HG03457 (cell line): ENCODE measurements around the gene SIK3.

Experiments
- ATAC-seq: cut with Tn5 transposase; IDR thresholded peaks from one replicate; pipeline ENCODE4 v1.9.1; 2021; ENCODE audit warnings: moderate number of reproducible peaks; ENCODE audit not compliant: unreplicated experiment

SIK3 gene

DNA sequence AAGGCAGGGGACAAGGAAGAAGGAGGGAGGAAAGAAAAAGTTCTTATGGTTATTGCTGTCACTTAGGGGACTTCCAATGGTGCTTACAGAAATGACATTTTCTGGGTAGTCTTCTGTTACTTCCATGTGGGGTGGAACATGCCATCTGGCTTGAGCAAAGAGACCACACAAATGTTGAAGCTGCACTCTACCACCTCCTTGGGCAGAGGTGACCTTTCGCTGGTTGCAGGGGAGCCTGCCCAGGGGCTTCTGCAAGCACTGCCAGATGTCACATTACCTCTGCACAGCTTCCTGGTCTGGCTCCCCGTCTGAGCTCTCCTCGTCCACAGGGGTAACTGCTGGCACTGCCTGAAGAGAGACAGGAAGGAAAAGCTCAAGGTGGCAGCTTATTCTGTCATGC lies 228.2 kb downstream of the SIK3 start:
- ATAC-seq: no peak

DNA sequence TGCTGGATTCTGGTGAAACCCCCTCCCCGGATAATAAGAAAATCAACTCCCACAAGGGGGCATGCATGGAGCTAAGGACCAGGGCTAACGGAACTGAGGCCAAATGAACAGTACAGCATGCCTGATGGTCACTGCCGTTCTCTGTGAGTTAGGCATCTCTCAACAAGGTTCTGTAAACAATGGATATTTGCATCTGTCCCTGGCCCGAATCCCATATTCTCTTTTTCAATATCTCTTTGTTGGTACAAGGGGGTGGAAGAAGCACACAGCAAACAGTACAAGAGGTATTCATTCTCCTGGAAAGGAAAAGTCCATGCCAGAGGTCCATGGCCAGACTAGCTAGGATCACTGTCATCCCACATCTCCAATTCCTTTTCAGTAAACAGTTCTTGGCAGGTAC lies 228.6 kb downstream of the SIK3 start:
- no peak for ATAC-seq

DNA sequence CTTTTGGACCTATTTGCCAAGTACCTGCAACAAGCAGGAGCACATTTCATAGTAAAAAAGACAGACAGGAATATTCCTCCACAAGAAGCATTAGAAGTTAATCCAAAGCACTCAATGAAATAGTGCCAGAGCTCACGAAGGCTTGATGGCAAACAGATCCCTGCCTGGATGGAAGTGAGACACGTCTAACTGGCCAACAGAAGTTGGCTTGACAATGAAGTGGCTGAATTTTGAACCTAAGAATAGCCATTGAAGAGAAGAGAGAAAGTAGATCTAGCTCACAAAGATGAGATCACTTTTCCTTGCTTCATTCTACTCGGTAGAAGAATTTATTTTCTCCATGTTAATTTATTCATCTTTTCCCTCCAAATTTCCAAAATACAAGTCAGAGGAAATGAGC lies 230.2 kb downstream of the SIK3 start:
- no peak for ATAC-seq

DNA sequence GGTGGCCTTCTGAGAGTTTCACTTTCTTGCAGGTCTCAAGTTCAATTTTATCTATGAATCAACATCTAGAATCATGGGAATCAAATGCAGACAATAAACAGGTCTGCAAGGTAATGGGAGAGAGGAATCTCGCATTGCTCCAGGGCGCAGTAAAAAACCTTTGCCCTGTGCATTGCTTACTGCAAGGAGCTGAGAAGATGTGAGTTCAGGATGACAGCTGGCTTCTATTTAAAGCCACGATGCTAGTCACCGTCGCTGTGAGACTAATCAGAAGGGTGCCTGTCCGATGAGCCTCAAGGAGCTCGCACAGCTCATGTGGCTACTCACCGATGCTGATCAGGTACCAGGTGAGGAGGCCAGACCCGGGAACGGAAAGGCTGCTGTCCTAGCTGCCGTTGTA lies 230.6 kb downstream of the SIK3 start:
- ATAC-seq: no peak

DNA sequence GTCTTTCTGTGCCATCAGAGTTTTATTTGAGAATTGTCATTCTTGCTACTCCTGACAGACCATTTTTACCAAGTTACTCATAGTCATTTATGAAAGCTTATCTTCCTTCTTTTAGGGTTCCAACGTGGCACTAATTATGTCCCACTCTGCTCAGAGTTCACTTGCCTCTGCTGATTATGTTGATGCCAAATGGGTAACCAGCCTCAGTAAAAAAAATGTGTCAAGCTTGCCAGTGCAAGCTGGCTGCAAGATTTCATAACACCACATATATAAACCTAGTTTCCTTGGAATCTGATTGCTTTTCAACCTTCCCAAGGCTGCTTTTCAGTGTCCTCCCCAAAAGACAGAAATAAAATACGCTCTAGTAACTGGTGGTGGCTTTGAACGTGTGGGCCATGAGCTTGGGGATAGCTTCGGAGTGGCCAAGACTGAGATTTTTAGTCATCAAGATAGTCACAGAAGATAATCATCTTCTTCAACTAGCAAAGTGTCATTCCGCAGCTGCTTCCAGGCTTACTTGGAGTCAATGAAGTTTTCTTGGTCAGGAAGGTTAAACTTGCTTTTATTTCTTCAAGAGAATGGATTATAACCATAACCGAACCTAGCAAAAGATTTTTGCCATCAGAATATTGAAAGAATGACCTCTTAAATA lies 231.3 kb downstream of the SIK3 start:
- no peak for ATAC-seq

DNA sequence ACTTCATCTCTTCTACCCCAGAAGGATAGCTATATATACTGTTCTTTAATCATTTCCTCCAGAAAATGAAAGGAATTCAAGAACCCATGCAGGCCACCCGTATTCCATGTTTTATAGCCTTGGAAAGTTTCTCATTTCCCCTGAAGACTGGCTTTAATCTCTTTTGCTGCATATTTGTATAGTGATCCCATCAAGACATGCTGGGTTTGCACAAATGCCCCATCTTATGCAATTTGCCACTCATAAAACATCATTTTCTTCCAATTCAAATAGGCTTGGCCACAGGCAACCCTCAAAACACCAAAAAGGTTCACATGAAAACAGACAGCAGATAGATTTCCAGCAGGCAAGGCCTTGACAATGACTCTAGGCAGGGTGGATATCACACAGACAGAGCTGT lies 232.5 kb downstream of the SIK3 start:
- no peak for ATAC-seq

DNA sequence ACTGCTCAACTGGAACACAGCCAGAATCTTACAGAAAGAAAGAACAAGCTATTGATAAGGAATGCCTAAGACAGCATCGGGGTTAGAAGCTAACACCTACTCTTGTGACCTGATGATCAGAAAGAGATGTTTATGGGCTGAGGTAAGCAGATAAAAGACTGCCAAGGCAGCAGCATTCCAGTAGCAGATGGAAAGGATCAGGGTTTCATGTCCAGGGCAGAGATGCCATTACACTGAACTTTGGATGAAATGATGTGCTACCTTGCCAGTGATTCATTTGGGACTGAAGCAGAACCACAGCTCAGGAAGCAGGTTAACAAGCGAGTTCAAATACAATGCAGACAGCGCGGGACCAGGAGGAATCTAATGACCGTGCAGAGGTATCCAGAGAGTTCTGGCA lies 233.7 kb downstream of the SIK3 start:
- no peak for ATAC-seq

DNA sequence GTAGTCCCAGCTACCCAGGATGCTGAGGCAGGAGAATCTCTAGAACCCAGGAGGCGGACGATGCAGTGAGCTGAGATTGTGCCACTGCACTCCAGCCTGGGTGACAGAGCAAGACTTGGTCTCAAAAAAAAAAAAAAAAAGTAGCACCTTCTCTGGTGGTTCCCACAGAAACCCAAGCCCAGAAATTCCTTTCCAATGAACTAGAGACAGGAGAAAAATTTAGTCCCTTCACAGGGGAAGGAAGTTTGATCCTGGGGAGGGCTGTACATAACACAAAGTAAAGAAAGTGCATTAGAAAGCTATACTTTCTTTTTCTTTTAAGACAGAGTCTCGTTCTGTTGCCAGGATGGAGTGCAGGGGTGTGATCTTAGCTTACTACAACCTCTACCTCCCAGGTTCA lies 235.3 kb downstream of the SIK3 start:
- no peak for ATAC-seq

DNA sequence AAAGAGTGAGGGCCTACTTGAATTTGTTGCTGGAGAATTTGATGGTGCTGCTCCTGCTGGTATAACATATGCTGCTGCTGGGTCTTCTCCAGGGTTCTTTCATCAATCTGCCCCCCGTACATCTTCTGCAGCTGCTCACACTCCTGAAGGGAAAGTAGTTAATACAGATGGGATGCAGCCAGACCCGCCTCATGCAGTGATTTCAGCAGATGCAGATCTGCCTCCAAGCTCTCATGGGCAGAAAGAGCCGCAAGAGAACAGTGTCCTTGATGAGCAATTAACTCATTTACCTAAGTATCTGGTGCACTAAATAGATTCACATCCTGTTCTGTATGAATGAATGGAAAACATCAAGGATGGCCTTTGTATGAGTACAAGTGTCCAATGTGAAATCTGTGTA lies 236.0 kb downstream of the SIK3 start:
- ATAC-seq: no peak

DNA sequence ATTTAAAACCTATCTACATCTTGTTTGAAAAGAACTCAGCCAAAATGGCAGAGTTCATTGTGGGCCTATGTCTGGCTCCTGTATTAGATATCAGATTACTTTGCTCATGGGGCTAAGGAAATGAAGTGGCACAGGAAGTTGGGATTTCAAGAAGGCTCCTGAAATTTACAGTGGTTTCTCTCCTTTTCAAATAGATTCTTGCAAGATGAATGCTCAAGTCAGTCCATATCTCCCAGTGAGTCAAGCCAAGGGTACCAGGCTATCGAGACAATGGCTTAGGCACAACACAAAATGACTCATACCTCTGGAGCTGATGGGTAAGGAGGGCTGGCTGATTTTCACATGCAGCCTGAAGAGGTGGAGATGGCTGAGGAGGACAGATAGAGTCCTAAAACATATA lies 236.7 kb downstream of the SIK3 start:
- ATAC-seq: no peak

DNA sequence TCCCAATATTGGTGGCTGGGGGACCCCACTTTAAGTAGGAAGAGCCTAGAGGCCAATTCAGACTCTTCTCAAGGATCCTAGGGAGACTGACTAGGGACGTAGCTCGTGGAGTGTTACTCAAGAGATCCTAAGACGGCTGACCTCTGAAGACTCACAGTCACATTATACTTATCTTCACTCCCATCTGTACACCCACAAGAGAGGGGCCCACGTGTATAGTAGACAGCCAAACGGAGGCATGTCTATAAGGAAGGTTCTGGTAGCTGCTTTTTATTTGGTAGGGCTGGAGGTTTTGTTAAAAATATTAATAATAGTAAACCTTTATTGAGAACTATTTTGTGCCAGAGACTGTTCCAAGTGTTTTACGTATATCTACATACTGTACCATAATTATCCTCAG lies 237.9 kb downstream of the SIK3 start:
- no peak for ATAC-seq

DNA sequence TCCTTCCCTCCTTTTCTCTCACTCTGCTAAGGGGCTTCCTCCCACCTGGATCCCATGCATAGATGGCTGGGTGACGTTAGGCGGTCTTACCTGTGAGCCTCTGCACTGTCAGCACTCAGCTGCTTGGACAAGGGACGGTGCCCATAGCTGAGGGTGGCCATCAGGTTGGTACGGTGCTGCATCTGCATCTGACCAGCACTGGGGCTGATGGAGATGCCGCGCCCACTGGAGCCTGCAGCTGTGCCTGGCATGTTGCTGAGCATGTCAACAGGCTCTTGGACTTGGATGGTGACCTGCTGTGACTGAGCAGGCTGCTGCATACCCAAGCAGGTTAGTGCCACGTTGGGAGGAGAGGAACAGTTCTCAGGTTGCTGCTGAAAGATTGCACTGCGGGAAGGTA lies 239.1 kb downstream of the SIK3 start:
- ATAC-seq: no peak

DNA sequence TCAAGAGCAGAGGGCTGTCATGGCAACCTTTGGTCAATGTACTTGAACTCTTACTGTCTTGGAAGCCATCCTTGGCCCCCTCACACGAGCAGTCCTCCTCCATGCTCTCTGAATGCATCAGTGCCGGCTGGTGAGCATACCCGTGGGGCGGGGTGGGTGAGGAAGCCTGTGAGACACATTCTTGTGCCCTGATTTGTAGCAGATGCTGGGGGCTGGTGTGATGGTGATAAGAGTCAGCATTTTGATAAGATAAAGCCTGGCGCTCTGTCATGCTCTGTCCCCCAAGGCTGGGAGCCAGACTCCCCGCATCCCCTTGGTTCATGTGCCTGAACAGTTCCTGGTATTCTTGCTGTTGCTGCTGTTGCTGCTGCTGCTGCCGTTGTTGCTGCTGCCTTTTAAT lies 240.3 kb downstream of the SIK3 start:
- ATAC-seq: no peak

DNA sequence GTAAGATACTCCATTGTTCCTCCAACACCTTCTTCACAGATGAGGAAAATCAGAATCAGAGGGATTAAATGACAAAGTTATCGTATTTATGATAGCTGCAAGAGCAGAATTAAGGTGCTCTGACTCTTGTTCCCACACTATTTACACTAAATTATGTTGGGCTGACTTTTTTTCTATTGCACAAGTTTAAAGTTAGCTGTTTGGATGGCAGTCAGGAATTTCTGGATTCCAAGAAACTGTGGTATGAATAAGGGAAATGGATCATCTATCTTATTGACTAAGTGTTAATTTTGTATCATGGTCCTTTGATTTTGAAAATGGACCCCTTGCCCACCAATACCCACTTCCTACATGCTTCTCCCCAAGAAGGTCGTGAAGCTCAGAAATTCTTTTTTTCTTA lies 240.9 kb downstream of the SIK3 start:
- no peak for ATAC-seq

DNA sequence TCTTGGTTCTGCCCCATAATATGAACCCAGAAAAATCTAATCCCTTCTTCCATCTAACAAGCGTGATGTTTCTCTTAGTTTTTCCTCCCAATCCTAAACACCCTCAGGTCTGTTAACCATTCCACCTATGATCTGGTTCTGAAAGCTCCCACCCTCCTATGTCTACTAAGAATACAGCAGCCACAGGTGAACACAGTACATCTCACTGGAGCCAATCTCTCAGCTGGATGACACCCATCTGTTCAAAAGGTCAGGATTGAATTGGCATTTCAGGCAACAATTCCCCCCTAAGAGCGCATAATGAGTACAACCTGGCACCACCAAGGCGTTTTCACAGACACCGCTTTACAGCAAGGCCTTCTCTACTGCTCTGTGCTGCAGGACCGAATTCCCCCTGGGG lies 241.8 kb downstream of the SIK3 start:
- no peak for ATAC-seq

DNA sequence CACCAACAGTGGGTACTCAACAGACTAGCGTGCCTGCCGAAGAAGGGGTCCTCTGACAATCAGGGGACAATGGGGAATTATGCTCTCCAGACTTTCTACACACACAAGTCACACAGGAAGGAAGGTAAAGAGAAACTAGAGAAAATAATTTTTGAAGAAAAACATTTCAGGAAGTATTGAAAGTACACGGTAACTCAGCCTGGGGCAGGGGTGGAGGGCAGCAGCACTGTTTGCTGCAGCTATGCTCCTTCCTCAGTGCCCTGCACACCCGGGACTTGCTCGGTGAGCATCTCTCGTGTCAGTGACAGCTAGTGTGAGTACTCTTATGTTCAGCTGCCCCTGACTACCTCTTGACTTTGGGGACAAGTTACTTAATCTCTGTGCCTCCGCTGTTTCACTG lies 242.8 kb downstream of the SIK3 start:
- ATAC-seq: no peak

DNA sequence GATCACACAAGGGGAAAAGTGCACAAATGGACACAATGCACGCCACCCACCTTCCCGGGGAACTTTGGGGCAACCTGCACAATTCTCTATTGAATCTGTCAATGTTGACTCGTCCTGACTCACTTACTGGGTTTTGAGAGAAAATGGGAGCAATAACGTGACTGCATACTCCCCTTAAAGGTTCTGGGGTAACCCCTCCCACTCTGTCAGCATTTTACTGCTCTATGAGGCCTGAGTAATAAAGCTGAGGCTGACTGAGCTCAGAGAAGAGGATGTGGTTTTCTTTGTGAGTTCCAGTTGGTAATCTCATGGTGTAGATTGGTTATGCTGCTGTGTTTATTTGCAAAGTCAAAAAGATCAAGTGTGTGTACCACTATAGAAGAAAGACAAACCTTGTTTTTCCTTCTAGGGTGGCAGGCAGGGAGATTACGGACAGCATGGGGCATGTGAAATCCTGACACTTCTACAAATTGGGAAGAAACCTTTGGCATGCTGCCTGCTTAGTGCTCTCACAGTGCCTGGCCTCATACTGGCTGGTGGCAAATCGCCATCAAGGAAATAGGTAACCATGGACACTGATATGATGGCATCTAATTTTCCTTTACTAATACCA lies 244.7 kb downstream of the SIK3 start:
- ATAC-seq: peak; percentile 83

DNA sequence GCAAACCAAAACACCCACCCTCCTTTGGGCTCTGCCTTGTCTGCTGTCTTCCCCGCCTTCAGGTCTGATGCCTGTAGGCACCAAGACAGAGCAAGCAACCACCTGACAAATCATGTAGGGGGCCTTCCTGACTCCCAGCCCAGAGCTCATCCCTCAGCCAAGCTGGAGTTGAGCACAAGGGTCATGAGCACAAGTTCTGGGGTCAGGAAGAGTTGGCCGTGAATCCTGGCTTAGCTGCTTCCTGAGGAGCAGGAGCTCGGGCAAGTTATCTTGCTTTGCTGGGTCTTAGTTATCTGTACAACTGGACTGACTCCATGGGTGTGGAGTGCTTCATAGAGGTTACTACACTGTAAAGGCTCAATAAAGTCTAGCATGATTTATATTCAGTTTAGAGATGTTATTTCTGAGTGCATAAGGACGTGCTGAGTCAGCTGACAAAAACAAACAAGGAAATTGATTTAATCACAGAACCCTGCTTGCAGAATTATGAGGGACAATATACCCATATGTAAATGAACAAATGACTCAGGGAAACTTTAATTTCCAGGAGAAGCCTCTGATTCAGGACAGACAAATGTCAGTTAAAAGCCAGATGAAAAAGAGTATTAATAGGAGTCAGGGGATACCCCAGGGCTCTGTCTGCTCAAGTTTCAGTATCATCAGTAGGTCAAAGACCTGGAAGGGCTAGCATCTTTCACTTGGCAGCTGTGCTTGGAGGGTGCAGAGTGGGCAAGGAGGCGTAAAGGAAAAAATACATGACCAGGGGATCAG lies 245.8 kb downstream of the SIK3 start:
- ATAC-seq: no peak

DNA sequence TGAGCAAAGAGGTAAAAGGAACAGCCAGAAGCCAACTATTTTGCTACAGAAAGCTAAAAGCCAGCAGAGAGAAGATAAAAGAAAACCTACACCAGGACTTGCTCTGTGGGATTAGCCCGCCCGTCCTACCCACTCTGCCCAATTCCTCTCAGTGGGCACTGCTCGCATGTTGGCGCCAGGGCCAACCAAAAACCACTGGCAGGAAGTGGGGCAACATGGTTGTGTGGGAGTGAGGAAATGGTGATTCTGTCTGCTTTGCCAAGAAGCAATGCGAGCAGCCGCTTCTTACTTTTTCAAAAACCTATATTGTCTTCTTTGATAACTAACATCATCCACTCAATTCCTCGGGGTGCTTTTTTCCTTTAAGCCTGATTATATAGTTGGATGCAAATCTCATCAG lies 246.6 kb downstream of the SIK3 start:
- no peak for ATAC-seq

DNA sequence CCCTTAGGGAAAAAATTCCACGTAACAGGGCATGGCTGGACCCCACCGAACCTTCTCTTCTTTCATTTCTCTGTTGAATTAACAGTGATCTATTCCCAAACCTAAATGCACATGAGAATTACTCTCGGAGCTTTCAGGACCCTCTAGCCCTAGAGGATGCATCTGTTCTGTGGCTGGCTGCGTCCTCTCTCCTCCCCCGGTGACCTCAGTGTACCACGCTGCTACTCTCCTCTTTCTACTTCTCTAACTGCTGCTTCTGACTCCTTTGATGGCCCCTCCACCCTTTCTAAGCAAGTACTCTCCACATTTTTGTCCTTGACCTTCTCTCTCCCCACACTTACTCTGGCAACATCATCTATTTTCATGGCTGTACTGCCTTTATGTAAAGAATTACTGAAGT lies 248.7 kb downstream of the SIK3 start:
- ATAC-seq: no peak

DNA sequence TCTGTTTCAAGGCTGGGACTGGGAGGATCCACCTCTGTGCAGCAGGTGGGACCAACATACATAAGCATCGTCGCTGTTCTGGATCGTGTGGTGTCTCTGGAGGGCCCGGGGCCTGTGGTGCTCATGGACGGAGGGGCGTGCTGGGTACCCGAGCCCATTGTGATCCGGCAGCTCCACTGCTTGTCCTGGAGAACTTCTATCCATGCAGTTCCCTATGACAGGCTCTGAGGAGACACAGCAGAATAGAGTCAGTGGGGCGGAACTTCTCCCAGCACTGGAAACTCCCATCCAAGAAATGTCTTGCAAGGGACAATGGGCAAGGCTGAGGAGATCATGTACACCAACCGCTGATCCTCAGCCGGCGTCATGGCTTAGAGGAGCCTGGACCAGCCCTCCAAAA lies 249.2 kb downstream of the SIK3 start:
- no peak for ATAC-seq

DNA sequence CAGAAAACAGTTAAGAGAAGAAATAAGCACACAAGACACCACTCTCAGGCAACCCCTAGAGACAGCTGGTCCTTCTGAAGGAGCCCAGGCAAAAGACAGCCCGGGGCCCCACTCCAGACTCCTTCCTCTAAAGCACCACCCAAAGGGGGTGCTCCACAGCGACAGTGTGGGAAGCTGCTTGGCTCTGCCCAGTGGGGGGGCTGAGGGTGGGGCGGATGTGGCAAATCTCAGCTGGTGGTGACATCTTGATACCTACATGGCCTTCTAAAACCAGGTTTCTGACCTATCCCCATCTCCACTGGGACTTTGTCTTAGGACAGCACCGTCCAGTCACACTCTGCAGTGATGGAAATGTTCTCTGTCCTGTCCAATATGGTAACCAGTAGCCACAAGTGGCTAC lies 250.6 kb downstream of the SIK3 start:
- no peak for ATAC-seq

DNA sequence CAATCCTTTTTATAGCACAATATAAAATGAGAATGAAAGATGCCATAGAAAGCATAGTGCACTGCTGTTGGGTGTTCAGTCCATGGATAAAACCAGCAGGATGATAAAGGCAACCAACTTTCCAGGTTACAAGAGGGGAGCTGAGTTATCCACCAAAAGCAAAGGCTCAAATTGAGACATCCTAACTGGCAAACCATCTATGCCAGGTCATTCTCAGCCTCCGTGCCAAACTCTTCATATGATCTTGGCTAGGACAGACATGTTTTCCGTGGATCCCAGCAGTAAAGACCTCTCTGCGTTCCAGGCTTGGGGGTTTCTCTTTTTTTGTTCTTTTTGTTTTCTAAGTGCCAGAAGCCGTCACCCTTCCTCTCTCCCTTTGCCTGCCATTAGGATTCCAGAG lies 253.5 kb downstream of the SIK3 start:
- ATAC-seq: no peak
